B cell (primary cell): ENCODE measurements around the gene ABCG1.

Source experiments
- CTCF ChIP-seq: fragments of 200-600 bp; IDR thresholded peaks from one replicate; pipeline ENCODE4 v1.8.0; 2022; ENCODE audit warnings: antibody characterized with exemption, mild to moderate bottlenecking
- EZH2 ChIP-seq: IDR thresholded peaks from 2 replicates; pipeline ENCODE4 v1.6.1; 2012; ENCODE audit warnings: borderline replicate concordance, low read depth, mild to moderate bottlenecking, moderate library complexity, low read length; ENCODE audit not compliant: insufficient read depth, poor library complexity, severe bottlenecking

- no peak for TF ChIP-seq EZH2
- TF ChIP-seq CTCF = no peak
These were observed 98.0 kb downstream of the ABCG1 start for GRCh38 chr21:42316891-42317290.
